GM18867 (cell line): Measurements from ENCODE around the gene NOCT.
"Not testable (repeated sequence)": the region's sequence is repeated elsewhere in the genome, so short reads cannot be mapped to it uniquely, and the experiment has no call there.

Experiments used
- ATAC-seq: cut with Tn5 transposase; IDR thresholded peaks from one replicate; pipeline ENCODE4 v1.9.1; 2021; ENCODE audit warnings: mild to moderate bottlenecking, moderate library complexity; ENCODE audit not compliant: unreplicated experiment

NOCT gene

DNA sequence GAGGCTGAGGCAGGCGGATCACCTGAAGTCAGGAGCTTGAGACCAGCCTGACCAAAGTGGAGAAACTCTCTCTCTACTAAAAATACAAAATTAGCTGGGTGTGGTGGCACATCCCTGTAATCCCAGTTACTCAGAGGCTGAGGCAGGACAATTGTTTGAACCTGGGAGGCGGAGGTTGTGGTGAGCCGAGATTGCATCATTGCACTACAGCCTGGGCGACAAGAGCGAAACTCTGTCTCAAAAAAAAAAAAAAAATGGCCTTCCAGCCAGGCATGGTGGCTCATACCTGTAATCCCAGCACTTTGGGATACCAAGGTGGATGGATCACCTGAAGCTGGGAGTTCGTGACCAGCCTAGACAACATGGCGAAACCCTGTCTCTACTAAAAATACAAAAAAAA lies 7.3 kb upstream of the NOCT start:
- ATAC-seq: not testable (repeated sequence)

DNA sequence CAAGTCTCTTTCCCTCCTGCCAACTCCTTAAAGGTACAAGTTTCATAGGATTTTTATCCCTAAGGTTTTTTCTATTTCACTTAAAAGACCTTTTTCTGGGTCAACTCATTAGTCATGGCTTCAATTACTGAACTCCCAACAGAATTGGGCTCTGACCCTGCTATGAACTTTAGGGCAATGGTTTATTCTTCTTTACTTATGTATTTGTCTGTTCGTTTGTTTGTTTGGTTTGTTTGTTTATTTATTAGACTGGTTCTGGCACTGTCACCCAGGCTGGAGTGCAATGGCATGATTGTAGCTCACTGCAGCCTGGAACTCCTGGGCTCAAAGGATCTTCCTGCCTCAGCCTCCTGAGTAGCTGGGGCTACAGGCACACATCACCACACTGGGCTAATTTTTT lies 5.9 kb upstream of the NOCT start:
- ATAC-seq: no peak

DNA sequence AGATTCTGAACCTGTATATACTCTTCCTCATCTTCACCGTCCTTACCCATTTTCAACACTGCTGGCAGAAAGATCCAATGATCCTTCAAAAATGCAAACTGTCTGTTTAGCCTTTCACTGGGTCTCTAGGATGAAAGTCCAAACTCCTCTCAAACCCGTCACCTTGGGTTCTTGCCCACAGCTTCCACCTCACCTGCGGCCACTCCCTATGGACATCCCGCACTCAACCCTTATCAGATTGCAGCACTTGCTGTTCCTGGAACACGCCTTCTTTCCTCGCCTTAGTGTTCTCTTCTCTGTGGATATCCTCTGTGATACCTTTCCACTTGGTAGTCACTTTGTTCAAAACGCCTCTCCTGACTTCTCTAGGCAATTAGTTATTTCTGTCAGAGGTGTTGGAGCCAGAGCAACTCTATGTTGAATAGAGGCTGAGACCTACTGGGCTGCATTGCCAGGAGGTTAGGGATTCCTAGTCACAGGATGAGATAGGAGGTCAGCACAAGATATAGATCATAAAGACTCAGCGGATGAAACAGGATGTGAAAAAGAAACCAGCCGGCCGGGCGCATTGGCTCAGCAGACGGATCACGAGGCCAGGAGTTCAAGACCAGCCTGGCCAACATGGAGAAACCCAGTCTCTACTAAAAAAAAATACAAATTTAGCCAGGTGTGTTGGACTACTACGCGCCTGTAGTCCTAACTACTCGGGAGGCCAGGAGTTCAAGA lies 4.2 kb upstream of the NOCT start:
- ATAC-seq: no peak

DNA sequence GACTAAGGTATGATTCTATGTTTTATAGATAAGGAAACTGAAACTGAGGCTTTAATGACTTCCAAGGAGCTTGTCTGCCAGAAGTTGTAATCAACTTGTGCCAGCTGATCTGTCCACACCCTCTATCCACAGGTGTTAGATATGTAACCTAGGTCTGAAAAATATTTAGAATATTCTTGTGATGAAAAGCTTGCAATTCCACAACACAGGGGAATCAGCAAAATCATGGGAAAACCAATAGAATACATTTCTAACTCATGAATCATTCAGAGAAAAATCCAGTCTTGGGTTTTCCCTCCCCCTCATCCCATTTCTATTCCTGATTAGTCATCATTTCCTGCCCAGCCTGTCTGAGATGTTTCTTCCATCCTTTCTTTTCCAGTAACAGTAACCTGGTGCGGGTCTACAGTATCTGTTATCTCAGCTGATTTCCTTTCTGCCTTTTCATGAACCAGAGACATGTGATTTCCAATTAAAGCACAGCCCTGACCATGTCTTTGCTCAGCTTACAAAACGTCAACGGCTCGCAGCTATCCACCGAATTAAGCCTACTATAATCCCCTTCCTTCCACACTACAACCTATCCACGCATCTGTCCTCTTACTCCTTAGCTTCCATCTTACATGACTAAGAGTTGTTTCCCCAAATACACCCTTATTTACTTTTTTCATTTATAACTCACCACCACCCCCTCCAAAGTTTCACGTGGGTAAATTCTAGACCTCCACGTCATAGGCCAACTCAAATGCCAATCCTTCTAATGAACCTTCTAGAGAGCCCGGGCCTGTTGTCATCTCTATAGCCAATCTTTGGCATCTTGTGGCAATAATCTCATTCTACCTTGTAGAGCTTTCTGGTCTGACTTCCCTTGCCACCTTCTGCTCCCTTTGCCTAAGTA lies 961 bp upstream of the NOCT start:
- ATAC-seq: peak; percentile 20

DNA sequence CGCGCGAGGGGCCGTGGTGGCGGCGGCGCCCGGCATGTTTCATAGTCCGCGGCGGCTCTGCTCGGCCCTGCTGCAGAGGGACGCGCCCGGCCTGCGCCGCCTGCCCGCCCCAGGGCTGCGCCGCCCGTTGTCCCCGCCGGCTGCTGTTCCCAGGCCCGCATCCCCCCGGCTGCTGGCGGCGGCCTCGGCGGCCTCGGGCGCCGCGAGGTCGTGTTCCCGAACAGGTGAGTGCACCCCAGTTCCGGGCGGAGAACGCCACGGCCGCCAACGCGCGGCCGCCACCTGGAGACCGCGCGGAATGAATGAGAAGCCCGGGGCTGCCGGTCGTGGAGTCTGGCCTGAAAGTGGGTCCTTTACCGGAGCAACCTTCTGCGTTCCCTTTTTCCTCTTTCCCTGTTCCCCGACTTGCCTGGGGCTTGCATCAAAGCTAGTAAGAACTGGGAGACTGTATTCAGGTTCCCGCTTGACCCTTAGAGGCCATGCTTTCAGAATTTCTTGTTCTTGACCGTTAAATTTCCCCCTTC lies 429 bp downstream of the NOCT start:
- ATAC-seq: peak; percentile 44

DNA sequence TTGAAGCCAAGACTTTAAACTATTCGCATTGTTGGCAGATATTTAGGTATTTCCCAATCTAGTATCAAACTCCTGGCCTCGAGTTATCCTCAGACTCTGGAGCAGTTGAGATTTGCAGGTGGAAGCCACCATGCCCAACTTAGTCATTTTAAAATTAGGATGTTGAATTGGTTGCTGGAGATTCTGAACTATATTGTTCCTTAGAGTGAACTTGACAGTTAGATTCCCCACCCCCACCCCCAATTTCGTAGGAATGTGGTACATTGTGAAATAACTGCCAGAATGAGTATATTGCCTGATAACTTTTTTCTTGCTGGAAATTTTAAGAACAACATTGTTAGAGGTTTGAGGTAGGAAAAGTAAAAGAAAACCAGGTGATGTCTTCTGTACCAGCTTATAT lies 2.3 kb downstream of the NOCT start:
- ATAC-seq: no peak

DNA sequence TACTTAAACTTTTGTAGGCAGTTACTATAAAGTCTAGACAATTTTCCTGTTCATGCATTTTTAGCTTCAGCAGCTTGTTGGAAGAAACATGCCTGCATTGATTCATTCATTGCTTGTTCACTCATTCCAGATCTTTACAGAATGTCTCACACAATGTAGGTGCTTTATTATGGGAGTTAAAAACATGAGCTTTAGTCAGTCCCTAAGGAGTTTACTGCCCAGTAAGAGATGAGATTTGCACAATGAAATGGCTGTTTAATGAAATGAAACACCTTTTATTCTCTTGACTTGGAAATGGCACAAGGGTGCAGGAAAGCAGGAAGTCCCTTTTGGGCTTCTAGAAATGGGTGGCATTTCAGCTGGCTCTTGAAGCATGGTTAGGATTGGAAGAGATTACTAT lies 2.9 kb downstream of the NOCT start:
- no peak for ATAC-seq

DNA sequence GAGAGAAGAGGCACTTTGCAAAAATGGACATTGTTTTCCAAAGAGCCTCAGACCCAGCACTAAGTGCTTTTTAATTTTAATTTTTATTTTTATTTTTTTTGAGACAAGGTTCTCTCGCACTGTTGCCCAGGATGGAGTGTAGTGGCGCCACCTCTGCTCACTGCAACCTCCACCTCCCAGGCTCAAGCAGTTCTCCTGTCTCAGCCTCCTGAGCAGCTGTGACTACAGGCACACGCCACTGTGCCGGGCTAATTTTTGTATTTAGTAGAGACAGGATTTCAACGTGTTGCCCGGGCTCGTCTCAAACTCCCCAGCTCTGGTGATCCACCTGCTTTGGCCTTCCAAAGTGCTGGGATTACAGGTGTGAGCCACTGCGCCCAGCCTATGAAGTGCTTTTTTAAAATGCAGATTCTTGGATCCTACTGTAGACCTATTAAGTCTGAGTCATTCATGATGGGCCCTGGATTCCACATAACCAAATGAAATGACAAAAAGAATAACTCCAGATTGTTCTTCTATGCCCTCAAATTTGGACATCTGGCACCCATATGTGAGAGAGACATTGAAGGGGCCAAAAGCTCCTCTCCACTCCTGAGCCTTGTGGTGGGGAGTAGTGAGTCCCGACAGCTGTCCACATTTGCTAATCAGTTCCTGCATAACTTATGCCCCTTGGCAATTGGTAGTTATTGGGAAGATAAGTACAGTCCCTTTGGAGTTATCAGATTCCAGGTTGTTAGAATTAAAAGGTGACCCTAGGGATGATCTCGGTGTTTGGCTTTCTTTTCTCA lies 3.6 kb downstream of the NOCT start:
- no peak for ATAC-seq

DNA sequence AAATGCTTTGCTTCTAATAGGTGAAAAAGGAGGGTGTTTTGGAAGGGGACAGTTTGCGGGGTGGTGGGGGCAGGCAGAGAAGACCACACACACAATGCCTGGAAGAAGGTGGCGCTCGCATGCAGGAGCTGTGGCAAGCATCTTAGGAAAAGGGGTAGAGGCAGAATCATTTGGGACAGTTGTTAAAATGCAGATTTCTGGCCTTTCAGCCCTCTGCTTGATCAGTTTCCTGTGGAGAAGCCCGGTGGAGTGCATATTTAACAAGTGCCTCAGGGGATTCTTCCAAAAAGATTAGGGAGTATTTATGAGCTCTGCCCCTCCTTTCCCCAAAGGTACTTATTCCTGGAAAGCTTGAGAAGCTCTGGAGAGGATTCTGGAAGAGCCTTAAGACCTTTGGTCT lies 4.8 kb downstream of the NOCT start:
- no peak for ATAC-seq

DNA sequence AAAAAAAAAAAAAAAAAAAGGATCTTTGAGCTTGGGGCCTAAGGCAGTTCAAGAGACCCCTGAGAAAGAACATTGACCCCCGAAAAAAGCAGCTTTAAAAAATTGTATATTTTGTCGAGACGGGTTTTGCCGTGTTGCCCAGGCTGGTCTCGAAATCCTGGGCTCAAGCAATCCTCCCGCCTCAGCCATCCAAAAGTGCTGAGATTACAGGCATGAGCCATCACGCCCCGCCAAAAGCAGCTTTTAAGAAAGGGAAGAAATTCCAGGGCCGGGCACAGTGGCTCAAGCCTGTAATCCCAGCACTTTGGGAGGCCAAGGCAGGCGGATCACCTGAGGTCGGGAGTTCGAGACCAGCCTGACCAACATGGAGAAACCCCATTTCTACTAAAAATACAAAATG lies 5.5 kb downstream of the NOCT start:
- ATAC-seq: not testable (repeated sequence)

DNA sequence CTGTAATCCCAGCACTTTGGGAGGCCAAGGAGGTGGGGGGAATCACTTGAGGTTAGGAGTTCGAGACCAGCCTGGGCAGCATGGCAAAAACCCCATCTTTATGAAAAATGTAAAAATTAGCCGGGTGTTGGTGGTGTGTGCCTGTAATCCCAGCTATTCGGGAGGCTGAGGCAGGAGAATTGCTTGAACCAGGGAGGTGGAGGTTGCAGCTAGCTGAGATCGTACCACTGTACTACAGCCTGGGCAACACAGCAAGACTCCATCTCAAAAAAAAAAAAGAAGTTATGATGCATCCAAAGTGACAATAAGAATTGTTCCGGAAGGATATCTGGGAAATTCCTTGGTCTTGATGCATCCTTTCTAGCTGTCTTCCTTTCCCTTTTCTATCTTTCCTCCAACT lies 7.3 kb downstream of the NOCT start:
- no peak for ATAC-seq

DNA sequence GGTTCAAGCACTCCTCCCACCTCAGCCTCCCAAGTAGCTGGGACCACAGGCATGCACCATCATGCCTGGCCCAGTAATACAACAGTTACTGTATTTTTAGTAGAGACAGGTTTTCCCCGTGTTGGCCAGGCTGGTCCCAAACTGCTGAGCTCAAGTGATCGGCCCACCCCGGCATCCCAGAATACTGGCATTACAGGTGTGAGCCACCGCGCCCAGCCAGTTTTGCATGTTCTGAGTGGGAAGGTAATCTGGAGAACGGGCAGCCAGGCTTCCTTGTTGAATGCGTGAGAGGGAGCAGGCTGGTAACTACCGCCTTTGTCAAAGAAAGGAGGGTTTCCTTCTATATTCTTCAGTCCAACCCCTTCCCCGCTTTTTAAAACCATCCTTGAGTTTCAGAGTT lies 9.1 kb downstream of the NOCT start:
- no peak for ATAC-seq

DNA sequence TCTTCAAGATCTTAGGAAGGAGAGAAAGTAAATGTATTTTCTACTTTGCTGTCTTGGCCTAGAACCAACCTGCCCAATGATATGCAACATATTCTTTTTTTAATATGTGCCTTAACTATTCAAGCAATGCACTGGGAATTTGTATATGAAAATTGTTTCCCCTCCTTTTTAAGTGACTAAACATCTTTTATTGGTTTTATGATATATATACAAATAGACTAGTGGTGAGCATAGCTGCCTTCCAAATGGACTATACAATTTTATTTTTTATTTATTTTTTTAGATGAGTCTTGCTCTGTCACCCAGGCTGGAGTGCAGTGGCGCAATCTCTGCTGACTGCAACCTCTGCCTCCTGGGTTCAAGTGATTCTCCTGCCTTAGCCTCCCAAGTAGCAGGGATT lies 10.3 kb downstream of the NOCT start:
- ATAC-seq: no peak

DNA sequence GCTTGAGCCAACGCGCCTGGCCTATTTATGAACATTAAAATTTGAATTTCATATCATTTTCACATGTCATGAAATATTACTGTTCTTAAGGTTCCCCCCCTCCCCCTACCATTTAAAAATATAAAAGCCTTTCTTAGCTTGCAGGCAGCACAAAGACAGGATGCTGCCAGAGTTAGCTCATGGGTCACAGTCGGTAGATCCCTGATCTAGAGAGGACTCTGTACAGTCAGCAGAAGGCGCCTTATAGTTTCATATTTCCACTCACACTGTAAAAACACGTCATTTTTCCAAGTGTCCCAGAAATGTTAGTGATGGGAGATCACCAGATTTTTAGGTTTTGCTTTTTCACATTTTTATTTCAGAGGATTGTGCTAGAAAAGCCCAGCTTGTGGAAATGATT lies 12.2 kb downstream of the NOCT start:
- no peak for ATAC-seq

DNA sequence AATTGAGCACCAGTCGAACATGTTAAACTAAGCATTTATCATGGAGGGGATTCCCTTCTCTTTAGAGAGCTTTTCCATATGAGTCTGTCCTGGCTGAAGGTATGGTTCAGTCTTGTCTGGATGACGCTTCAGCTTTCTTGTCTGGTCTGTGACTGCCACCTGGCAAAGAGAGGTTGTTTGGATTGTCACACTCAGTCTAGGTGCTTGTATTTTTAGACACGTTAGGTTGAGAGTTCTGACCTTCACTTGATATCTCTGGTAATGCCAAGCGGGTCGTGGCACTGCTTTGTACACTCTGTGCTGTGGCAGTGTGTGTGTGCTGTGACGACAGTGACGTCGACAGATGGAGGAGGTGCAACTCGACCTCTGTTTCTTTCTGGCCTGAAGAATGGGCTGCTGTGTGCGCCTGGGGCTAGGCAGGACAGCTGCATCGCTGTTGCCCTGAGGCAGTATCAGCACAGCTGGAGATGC lies 12.6 kb downstream of the NOCT start:
- ATAC-seq: no peak

DNA sequence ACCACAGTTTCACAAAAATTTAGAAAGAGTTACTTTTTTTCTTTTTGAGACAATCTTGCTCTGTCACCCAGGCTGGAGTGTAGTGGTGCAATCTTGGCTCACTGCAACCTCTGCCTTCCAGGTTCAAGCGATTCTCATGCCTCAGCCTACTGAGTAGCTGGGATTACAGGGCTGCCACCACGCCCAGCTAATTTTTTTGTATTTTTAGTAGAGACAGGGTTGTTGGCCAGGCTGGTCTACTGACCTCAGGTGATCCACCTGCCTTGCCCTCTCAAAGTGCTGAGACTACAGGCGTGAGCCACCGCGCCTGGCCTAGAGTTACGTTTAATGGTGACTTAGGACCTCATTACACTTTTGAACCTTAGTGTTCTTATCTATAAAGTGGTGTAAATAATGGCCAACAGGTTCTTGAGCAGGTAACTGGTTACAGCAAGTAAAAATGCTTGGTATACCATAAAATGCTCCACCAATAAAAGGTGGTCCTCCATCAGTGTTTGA lies 14.3 kb downstream of the NOCT start:
- ATAC-seq: not testable (repeated sequence)

DNA sequence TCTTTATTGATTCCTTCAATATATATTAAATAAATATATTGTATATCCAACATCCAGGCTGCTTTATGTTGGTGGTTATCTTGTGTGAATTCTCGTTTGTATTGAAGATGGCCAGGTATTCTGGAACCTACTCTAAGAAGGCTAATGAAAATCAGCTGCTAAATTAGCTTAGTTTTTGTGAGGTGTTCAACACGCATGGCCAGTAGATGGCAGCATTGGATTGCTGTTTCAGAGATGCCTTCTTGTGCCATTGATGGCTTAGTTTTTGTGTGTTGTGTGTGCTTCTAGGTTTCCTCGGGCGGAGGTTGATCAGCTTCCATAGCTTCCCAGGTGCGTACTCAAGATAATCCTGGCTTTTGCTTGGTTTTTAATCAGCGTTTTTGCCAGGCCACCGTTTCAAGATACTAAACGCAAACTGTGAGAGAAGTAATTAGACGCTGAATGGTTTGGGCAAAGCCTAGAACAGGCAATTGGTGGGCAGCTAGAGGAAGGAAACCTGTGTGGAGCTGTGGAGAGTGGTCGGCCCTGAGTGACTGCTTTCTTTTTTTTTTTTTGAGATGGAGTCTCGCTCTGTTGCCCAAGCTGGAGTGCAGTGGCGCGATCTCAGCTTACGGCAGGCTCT lies 15.1 kb downstream of the NOCT start:
- peak; percentile 77 for ATAC-seq

DNA sequence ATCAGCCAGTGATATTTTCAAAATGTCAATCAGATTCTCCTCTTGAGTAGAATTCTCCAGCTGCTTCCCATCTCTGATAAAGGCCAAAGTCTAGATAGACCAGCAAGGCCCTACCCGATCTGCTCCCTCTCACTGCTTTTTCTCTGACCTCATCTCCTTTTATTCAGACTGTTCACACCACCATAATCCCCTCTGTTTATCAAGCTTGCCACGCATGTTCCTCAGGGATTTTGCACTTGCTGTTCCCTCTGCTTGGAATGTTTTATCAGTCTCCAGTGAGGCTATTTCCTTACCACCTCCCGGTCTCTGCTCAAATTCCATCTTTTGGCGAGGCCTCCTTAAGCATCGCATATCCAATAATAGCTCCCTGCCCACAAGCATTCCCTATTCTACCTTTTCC lies 20.1 kb downstream of the NOCT start:
- no peak for ATAC-seq

DNA sequence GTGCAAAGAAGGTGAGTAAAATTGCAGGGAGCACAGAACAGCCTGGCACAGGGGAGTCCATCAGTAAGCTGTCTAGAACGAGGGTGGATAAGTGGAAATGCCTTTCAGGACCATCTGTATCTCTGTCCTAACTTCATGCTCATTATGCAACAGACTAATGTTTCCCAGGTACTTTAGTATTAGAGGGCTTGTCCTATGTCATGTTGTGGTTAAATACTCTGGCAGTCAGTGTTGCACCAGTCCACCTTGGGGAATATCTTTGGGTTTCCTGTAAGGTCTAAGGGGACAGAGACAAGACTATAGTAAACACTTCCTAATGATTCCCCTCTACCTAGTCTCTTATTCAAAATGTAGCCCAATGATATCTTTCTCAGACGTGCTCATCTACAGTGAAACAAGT lies 21.3 kb downstream of the NOCT start:
- ATAC-seq: no peak

DNA sequence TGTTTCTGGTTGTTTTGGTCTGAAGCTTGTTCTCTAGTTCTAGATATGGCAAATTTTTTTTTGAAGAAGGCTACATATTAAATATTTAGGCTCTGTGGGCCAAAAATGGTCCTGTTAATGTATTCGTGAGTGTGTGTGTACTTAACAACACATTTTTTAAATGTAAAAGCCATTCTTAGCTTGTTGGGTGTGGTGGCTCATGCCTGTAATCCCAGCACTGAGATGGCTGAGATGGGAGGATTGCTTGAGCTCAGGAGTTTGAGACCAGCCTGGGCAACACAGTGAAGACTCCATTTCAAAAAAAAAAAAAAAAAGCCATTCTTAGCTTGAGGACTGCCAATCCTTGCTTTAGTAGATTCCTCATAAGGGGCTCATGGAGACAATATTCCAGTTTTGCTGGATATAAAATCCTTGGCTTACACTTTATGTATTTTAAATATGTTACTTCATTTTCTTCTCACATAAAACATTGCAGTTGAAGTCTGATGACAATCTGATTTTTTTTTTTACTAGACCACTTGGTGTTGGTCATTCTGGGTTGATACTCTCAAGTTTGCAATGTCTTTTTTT lies 23.4 kb downstream of the NOCT start:
- no peak for ATAC-seq
